GM18502 (cell line): ENCODE data around the gene LDLRAD2.
A peak's percentile ranks its signal among the peaks of the same experiment; 100 is the strongest.
"Not testable (repeated sequence)": the region's sequence is repeated elsewhere in the genome, so short reads cannot be mapped to it uniquely, and the experiment has no call there.

Experiments used
- ATAC-seq: cut with Tn5 transposase; IDR thresholded peaks from one replicate; pipeline ENCODE4 v1.9.1; 2021; ENCODE audit warnings: mild to moderate bottlenecking; ENCODE audit not compliant: unreplicated experiment, poor library complexity

The LDLRAD2 gene

DNA sequence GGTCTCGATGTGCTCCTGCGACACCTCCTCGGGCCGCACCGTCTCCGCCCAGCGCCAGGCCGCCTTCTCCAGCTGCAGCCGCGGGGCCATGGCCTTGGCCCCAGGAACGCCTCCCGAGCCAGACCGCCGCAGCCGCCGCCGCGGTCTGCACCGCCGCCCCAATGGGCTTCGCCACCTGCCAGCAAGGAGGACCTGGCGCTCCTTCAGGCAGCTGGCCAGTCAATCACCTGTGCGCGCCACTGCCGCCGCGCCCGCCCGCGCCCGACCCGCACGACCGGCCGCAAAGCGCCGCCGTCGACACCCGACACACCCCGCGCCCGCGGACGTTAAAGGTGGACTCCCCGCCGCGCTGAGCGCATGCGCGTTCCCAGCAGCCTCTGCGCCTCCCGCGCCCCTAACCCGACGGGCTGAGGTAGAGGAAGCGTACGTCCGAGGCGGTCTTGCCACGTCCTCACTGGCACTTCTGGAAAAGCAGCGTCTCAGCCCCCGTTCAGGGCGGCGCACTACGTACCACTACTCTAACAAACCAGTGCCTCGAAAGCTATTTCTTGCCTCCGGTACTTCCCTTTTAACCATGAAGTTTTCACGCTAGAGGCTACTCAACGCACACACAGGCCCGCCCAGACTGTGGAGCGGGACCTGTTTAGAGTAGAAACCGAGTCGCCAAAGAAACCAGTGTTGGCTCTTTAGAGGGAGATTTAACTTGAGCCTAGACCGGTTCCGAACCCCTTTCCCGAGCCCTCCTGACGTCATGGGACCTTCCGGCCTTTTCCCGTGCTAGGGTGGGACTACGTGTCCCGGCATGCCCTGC is 29.0 kb upstream of the LDLRAD2 start, which contains the start of gene USP48:
TSS of gene USP48 (minus strand) at position 282 of the 811 bp plus-strand sequence. CDS start at position 90, 192 bp downstream.
- peak; percentile 62 for ATAC-seq

DNA sequence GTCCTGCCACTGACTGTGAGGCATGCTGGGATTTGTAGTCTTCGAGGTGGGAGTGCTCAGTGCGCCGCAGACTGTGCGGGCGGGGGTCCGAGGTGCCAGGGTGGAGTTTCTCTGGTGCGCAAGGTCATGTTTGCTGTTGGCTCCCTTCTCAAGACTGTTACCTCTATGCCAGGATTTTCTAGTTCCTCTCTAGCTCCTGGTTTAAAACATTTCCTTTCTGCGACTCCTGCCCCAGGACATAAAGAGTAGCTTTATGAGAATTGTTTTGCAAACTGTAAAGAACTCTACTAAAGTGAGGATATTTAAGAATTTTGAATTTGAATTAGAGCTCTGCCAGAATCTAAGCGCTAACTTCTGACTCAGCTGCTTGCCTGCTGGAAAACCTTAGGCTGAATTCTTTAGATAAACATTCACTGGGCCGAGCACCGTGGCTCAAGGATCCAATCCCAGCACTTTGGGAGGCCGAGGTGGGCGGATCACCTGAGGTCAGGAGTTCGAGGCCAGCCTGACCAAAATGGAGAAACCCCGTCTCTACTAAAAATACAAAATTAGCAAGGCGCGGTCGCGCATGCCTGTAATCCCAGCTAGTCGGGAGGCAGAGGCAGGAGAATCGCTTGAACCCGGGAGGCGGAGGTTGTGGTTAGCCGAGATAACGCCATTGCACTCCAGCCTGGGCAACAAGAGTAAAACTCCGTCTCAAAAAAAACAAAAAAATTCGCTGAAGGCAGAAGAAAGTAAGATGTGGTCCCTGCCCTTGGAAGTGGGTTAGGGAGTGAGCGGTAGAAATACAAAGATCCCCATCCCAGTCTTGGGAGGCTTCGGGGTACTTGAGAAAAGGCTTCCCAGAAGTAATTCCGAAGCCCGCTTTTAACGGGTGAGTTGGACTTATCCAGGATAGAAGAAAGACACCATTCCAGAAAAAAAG is 28.1 kb upstream of the LDLRAD2 start:
- ATAC-seq = peak; percentile 62

DNA sequence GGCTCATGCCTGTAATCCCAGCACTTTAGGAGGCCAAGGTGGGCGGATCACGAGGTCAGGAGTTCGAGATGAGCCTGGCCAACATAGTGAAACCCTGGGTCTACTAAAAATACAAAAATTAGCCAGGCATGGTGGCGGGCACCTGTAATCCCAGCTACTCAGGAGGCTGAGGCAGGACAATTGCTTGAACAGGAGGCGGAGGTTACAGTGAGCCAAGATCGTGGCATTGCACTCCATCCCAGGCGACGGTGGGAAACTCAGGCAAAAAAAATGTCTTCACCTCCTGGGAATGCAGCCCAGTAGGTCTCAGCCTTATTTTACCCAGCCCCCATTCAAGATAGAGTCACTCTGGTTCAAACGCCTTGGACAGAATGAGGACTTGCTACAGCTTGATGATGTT is 26.3 kb upstream of the LDLRAD2 start:
- ATAC-seq = not testable (repeated sequence)

DNA sequence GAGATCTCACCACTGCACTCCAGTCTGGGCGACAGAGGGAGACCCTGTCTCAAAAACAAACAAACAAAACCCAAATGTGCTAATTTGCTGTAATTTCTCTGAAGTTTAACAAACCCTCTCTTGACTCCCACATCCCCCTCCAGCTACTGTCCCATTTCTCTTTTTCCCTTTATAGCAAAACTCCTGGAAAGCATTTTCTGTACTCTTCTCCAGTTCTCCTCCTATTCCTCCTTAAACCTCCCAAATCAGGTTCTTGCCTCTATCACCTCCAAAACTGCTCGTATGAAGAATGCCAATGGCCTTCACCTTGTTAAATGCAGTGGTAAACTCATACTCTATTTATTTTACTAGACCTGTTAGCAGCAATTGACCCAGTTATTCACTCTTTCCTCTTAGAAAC is 25.4 kb upstream of the LDLRAD2 start:
- no peak for ATAC-seq

DNA sequence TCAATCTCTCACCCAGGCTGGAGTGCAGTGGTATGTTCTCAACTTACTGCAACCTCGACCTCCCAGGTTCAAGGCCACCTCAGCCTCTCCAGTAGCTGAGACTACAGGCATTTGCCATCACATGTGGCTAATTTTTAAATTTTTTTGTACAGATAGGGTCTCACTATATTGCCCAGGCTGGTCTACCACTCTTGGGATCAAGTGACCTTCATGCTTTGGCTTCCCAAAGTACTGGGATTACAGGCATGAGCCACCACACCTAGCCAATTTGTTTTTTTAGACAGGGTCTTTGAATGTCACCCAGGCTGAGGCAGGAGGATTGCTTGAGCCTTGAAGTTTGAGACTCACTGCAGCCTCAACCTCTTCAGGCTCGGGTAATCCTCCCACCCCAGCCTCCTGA is 19.0 kb upstream of the LDLRAD2 start:
- no peak for ATAC-seq

DNA sequence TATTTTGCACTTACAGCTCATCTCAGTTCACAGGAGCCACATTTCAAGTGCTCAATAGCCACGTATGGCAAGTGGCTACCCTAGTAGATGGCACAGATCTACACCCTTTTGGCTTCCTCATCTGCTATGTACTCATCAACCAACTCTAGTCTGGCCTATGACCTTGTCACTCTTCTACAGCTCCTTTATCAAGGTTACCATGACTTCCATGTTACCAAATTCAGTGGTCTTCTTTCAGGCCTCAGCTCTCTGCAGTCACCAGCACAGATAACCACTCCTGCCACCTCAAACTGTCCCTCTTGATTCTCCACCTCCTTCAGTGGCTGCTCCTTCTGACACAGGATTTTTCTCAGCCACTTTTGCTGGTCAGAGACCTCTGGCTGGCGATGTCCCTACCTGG is 17.4 kb upstream of the LDLRAD2 start:
- no peak for ATAC-seq

DNA sequence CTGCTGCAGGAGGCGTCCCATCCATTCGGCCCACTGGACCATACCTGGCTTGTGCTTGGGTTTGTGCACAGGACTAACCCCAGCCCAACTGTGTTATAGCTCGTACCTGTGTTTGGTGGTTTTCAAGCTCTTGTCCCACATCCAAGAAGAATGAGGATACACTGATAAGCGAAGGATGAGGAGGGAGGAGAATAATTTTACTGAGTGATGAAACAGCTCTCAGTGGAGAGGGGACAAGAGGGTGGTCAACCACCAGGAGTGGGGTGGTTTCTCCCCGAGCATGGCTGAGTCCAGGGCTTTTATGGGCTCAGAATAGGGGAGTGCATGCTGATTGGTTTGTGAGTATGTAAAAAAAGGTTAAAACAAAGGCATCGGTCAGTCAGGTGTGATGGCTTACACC is 17.0 kb upstream of the LDLRAD2 start:
- ATAC-seq = no peak

DNA sequence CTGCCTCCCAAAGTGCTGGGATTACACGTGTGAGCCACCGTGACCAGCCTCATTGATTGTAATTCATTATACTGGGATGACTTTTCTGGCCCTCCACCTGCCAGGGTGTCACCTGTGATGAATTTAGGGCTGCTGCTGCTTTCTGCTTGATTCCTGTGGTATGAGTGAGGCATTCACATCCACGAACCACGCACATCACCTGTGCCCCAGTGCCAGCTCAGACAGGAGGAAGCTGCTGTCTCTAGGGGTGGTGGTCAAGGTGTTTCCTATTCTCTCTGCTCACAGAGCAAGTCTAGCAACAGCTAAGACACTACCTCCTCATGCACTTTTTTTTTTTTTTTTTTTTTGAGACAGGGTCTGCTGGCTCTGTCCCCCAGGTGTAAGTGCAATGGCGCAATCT is 12.3 kb upstream of the LDLRAD2 start:
- no peak for ATAC-seq

DNA sequence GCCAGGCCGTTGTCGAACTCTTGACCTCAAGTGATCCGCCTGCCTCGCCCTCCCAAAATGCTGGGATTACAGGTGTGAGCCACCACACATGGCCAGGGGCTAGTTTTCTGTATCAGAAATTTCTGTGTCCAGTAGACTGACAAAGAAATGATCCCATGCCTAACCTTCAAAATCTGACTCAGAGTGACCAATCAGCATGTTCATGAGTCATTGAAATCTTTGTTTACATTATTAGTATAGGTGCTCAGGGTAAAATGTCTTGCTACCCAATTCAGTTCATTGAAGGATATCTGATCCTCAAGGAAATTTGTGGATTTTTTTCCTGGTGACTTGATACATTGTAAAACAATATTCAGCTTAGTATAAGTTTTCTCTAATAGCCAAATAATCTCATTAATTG is 11.0 kb upstream of the LDLRAD2 start:
- ATAC-seq = no peak

DNA sequence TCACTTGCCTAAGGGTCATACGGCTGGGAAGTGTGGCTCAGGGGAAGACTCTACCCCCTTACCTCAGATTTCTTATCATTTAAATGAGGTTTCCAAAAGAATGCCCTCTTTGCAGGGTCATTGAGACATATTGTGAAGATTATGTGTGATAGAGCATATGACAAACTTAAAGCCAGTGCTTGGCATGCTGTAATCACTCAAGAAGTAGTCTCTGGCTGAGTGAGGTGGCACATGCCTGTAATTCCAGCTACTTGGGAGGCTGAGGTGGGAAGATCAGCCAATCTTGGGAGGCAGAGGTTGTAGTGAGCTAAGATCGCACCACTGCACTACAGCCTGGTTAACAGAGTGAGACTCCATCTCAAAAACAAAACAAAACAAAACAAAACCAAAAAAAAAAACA is 7.5 kb upstream of the LDLRAD2 start:
- no peak for ATAC-seq

DNA sequence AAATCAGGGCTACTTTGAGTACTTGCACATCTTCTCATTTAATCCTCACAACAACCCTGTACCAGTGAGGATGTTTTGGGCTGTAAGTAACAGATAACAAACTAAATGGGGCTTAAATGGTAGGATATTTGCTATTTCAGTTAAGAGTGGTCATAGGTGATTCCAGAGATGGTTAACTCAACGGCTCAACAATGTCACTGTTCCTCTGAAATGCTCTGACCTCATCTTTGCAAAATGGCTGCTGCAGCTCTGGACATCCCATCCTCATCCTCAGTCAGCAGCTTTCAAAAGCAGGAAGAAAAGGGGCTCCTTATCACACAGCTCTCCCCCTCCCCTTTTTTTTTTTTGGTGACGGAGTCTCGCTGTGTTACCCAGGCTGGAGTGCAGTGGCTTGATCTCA is 1.5 kb downstream of the LDLRAD2 start:
- ATAC-seq = no peak

DNA sequence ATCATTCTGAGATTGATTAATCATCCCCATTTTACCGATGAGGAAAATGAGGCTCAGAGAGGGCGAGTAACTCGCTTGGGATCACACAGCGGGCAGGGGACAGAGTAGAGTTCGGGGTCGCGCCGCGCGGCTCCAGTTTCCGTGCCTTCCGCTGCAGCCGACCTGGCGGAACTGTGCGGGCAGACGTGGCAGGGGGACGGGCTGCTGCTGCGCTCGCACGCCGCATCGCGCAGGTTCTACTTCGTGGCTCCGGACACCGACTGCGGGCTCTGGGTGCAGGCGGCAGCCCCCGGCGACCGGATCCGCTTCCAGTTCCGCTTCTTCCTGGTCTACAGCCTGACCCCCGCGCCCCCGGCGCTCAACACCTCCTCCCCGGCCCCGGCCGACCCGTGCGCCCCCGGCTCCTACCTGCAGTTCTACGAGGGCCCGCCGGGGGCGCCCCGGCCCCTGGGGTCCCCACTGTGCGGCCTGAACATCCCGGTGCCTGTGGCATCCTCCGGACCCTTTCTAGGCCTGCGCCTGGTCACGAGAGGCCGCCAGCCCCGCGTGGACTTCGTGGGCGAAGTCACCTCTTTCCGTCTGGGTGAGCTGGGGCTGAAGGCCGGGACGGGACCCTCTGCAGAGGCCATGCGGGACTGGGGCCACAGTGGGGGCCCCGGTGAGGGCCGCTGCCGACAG is 2.3 kb downstream of the LDLRAD2 start:
- no peak for ATAC-seq

DNA sequence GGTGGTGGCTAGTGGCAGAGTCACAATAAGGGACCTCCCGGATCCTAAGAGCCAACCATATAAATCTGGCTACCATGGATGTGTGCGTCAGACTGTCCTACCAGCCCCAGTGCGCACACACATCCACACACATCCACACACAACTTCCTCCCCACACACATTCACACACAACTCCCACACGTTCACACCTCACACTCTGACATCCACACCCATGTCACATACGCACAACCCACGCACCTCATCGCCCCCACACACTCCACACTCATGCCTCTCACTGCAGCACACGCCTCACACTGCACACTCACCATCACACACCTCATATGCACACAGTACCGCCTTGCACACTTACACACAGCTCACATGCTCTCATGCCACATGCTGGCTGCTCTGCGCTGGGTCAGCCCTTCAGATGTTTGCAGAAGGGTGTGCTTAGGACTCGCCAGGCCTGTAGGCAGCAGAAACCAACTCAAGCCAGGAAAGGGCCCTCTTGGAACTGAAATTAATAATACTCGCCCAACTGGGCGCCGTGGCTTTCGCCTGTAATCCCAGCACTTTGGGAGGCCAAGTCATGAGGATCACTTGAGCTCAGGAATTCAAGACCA is 3.0 kb downstream of the LDLRAD2 start:
- ATAC-seq = no peak

DNA sequence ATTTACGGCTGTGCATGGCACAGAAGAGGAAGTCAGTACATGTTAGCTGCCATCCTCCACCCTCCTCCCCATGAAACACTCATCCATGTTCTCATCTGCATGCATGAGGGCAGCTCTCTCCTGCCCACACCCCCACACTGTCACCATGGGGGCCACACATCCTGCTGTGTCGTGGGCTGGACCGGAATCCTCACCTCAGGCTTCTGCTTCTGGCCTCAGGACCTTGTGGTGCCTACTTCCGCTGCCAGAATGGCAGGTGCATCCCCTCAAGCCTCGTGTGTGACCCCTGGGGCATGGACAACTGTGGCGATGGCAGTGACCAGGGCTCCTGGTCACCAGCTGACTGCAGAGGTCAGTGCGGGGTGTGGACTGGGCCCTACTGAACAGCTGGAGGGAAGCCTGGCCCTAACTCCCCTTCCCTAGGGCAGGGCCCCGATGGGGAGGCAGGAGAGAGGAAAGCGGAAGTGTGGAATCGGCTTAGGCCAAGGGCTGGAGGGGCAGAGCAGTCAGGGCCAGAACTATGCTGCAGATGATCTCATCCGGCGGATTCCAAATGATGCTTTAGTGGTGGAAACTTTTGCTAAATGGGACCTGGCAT is 3.8 kb downstream of the LDLRAD2 start:
- no peak for ATAC-seq

DNA sequence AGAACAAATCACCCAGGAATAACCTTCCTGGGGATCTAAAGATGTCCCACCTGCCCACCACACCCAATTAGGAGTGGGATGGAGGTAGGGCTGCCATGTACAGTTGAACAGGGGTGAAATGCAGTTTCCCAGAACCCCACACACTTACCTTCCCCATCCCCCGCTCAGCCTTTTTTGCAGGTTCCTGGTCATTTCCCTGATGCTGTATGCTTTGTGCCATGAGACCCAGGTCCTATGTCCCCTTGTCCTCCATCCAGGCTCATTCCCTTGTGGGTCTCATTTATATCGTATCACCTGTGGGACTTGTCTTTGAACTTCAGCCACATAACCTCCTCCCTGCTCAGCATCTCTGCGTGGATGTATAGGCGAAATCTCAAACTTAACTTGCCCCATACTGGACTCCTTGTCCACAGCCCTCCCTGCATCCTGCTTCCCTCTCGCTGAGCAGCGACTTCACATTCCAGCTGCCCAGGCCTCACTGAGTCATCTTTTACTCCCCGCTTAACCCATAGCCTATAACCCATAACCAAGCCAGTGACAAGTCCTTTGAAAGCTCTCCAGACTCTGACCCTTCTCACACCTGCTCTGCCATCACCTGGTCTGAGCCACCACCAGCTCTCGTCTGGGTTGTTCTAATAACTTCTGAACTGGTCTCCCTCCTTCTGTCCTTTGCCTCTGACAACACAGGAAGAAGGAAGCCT is 4.7 kb downstream of the LDLRAD2 start:
- ATAC-seq = no peak

DNA sequence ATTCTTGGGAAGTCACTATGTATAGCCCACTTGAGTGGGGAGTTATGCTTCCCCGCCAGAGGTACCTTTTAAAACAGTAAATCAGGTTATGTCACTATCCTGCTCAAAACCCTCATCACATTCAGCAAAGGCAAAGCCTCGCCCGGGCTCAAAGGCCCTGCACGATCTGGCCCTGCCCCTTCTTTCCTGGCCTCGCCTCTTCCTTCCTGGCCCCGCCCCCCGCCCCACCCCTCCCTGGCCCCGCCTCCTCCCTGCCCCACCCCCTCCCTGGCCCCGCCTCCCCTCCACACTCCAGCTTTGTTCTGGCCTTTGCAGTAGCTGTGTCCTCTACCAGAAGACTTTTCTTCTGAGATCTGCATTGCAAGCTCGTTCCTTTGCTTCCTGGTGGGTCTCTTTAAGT is 6.6 kb downstream of the LDLRAD2 start:
- ATAC-seq = no peak

DNA sequence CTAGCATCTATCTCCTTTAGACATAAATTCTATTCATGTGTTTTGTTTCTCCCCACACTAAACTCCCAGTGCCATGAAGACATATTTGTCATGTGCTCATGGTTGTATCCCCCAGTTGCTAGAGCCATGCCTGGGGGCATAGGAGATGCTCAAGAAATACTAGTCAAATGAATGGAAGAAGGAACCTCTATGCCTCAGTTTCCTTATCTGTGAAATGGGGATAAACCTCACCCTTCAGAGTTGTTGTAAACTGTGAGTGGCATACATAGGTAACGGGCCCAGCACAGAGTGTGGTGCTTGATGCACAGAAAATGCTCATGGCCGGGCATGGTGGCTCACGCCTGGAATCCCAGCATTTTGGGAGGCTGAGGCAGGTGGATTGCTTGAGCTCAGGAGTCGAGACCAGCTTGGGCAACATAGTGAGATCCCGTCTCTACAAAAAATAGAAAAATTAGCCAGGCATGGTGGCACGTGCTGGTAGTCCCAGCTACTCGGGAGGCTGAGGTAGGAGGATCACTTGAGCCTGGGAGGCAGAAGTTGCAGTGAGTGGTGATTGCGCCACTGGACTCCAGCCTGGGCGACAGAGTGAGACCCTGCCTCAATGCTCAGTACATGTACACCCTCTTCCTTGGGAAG is 8.7 kb downstream of the LDLRAD2 start:
- no peak for ATAC-seq

DNA sequence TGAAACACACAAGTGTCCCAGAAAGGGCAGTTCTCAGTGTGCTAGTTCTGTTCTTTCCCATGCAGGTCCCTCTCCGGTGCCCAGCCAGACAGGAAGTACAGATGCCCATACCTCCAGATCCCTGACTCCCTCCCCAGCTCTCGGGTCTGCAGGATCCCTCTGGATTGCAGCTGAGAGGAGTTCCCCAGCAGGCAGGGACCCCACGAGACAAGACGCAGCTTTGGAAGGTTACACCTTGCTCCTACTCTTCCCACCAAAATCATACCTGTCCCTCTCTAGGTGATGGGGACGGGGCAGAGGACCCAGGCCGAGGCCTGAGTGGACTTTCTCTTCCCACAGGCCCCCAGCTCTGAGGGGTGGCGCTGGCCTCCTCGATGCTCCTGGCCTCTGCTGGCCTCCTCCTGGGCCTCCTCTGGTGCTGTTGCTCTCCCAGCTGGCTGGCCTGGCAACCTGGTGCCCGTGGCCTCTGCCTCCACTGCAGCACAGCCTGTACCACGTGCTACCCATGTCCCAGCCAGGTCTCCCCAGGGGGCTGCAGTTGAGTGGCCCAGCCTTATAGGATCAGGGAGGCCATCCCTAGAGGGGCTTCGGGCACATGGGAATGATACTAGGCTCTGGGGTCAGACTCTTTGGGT is 9.4 kb downstream of the LDLRAD2 start:
- ATAC-seq = no peak
